NB4 (cell line): Measurements from ENCODE around the gene RFFL.

Experiments used
- MYC ChIP-seq: IDR thresholded peaks from 2 replicates; pipeline ENCODE4 v1.6.1; 2011; ENCODE audit warnings: low read depth, low read length
- TF ChIP-seq, protein P1 (sequence below): IDR thresholded peaks from one replicate; pipeline ENCODE4 v1.5.1; 2012; ENCODE audit warnings: low read depth, low read length

DNA sequence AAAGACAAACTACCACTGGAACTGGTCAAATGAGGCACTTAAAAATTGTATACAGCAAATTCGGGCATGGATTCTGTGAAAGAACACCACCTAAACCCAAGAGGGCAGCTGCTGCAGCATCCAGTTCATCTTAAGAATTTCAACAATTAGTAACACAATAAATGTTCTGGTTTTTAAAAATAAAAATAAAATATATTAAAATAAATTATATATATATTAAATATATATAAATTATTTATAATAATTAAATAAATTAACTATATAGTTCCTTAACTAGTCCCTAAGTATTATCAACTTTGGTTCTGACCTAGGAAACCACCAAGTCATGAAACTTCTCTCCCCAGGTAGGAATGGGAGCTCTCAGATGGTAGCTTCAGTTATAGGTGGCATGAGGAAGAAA lies 13.4 kb upstream of the RFFL start:
- TF ChIP-seq, protein P1, sequence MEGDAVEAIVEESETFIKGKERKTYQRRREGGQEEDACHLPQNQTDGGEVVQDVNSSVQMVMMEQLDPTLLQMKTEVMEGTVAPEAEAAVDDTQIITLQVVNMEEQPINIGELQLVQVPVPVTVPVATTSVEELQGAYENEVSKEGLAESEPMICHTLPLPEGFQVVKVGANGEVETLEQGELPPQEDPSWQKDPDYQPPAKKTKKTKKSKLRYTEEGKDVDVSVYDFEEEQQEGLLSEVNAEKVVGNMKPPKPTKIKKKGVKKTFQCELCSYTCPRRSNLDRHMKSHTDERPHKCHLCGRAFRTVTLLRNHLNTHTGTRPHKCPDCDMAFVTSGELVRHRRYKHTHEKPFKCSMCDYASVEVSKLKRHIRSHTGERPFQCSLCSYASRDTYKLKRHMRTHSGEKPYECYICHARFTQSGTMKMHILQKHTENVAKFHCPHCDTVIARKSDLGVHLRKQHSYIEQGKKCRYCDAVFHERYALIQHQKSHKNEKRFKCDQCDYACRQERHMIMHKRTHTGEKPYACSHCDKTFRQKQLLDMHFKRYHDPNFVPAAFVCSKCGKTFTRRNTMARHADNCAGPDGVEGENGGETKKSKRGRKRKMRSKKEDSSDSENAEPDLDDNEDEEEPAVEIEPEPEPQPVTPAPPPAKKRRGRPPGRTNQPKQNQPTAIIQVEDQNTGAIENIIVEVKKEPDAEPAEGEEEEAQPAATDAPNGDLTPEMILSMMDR: no peak
- TF ChIP-seq MYC: no peak
